HG03066 (cell line): ENCODE results near the gene CALHM1.
A peak's percentile ranks its signal among the peaks of the same experiment; 100 is the strongest.

Source experiments
- ATAC-seq: cut with Tn5 transposase; IDR thresholded peaks from one replicate; pipeline ENCODE4 v1.9.1; 2021; ENCODE audit warnings: low read depth; ENCODE audit not compliant: unreplicated experiment

CALHM1 gene

GRCh38 chr10:103457176-103457712 lies 1.5 kb downstream of the CALHM1 start:
- no peak for ATAC-seq

DNA sequence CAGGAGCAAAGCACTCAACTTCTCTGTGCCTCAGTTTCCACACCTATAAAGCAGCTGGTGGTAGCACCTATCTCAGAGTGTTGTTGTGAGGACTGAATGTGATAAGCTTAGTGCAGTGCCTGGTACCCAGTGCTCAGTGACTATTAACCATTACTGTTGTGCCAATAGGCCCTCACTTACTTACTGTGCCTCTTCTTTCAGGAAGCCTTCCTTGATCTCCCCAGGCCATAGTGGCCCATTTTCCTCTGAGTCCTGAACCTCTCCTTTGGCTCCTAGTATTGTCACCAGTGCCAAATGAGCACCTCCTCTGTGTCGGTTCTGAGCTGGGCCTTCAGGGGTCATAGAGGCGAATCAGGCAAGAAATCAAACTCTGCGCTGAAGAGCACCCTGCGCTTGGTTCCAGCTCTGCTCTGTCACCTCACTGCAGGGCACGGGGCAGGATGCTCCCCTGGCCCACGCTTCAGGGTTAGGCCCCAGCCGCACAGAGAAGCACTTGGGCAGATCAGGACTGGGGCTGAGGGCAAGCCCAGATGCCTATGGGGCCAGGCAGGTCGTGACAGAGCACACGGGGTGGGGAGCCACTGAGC lies 2.5 kb downstream of the CALHM1 start:
- no peak for ATAC-seq

- no peak for ATAC-seq
Measured at GRCh38 chr10:103455235-103455634, 3.5 kb downstream of the CALHM1 start.

- no peak for ATAC-seq
Measured at GRCh38 chr10:103454026-103454425, 4.7 kb downstream of the CALHM1 start.

- no peak for ATAC-seq
Measured at GRCh38 chr10:103452506-103453230, 6.0 kb downstream of the CALHM1 start.

GRCh38 chr10:103451831-103452505 lies 6.7 kb downstream of the CALHM1 start, which contains the start of gene CALHM2:
Gene CALHM2, minus strand, starts transcription at chr10:103452370. Its CDS starts 2,429 bp downstream, at chr10:103449941.
- ATAC-seq: peak; percentile 77

- ATAC-seq: no peak
Measured at GRCh38 chr10:103451091-103451813, 7.4 kb downstream of the CALHM1 start.

DNA sequence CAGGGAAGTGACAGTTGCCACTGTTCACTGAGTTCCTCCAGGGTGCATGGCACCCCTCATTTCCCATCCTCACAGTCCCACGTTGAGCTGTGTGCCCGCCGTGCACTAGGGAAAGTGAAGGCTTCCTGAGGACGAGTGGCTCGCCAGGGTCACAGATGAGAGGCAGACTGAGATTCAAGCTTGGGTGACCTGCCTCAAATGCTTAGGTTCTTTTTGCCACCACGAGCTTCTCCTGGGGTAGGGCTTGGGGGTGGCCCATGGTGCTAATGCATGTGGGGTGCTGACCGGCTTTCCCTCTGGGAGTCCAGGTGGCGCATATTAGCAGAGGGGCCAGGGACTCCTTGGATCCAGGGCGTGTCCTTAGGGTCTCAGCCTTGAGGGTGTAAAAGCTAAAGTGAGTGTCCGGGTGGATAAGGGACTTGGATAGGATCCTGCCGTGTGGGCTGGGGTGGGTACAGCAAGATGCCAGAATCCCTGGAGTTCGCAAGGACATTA lies 8.5 kb downstream of the CALHM1 start:
- ATAC-seq: no peak

GRCh38 chr10:103449208-103450144 lies 9.2 kb downstream of the CALHM1 start:
- ATAC-seq: no peak

DNA sequence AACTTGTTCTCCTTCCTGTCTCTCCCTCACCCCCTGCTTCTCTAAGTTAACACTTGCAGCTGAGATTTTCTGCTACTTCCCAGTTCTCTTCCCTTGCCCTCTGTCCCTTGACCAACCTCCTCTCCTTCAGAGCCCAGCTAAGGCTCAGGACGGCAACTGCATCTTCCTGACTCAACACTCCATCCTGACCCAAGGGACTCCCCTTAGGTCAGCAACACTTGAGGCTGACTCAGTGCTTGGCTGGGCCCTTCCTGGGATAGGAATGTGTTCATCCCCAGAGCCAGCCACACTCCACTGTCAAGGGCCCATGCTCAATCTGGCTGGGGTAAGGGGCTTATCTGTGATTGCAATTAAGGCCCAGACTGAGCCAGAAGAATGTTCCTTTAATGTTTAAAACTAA lies 10.0 kb downstream of the CALHM1 start:
- no peak for ATAC-seq

DNA sequence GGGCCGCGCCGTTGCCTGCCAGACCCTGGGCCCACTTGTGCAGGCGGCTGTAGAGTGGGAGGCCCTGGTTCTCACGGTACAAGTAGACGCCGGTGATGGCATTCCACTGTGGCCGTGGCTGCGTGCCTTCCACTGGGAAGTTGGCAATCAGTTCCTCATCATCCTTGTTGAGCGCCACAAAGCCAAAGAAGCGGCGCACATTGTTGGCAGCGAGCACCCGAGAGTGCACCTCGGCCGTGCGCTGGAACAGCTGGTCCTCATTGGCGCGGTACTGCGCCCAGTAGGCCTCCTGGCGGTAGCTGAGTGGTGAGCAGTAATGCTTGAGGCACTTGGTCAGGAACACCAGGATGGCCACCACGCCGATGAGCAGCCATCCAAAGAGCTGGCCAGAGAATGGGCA lies 11.5 kb downstream of the CALHM1 start:
- no peak for ATAC-seq

GRCh38 chr10:103445767-103446567 lies 12.7 kb downstream of the CALHM1 start:
- ATAC-seq: no peak

DNA sequence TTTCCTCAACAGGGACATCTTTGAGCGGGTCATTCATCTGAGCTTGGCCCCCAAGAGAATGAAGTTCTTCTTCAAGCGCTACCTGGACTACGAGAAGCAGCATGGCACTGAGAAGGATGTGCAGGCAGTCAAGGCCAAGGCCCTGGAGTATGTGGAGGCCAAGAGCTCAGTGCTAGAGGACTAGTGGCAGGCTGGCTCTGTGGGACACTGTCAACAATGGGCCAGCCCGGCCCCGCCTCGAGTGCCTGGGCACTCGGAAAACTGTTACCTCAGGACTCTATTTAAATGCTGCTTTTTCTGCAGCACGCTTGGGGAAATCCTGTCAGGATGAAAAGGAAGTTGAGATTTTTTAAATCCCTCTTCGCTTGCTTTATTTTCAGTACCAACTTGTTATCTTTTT lies 13.3 kb downstream of the CALHM1 start:
- ATAC-seq: no peak

GRCh38 chr10:103444478-103444877 lies 14.2 kb downstream of the CALHM1 start:
- no peak for ATAC-seq

- ATAC-seq: no peak
Measured at GRCh38 chr10:103443475-103444185, 15.1 kb downstream of the CALHM1 start.

- ATAC-seq: no peak
Measured at GRCh38 chr10:103442031-103442461, 16.7 kb downstream of the CALHM1 start.

GRCh38 chr10:103441611-103442010 lies 17.1 kb downstream of the CALHM1 start:
- ATAC-seq: no peak

GRCh38 chr10:103441206-103441605 lies 17.5 kb downstream of the CALHM1 start:
- no peak for ATAC-seq
